Measurements from ENCODE around the gene DDR2. TPM values are rescaled to one million over a fixed set of nuclear protein-coding genes. Genes with fewer than 3 reads are reported as not detected.

Gene DDR2
- total RNA-seq, 2 experiments from 2014 or later = 0.19 TPM; not detected in 1

DNA sequence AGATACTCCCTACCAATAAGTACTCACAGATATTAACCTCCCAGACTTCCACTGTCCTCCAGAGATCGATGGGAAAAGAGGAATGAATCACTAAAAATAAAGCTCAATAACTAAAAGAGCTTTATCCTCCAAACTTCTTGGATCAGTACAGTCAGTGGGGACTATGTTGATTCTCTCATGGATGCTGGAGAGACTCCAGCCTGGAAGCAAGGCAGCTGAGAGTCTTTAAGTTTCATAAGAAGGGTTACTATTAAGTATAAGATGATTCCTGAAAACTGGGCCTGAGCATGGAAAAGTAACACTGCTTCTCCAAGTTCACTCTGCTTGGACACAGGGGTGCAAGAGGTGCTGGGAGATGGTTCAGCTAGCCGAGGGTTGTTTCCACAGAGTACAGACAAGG, 6.2 kb upstream of the DDR2 start:
- no peak overlapping the region for H3K4me2 ChIP-seq (ENCODE audit: low read length)
- no peaks in the 10 kb centered on the region for H3K9me2 ChIP-seq (ENCODE audit: insufficient read depth, low read length)
- POLR2A ChIA-PET = no interaction called here
- no peak overlapping the region for H3K27ac ChIP-seq (ENCODE audit: low read depth, low read length, poor library complexity, severe bottlenecking)
- no TSS peak for BruUV-seq (replicated peaks)
- H3K4me3 ChIP-seq (ENCODE audit: low read depth, low read length, poor library complexity, severe bottlenecking) = no peak overlapping the region
- DNase-seq (ENCODE audit: low spot score) = no peak
- no peaks in the 10 kb centered on the region for H3K79me2 ChIP-seq (ENCODE audit: insufficient read depth, low read depth, low read length)
- H3K9me3 ChIP-seq (ENCODE audit: low read length) = no peaks in the 10 kb centered on the region
- no peaks in the 10 kb centered on the region for H3K36me3 ChIP-seq (ENCODE audit: insufficient read depth, low read length)
- H4K20me1 ChIP-seq (ENCODE audit: insufficient read depth, low read length) = no peaks in the 10 kb centered on the region
- CTCF ChIA-PET (ENCODE audit: unreplicated experiment) = interaction anchor here (0.6 kb wide), 1 partner anchor 222 kb away, joined by 3 read pairs; no protein-coding TSS in a partner anchor
- no peak overlapping the region for H2AFZ ChIP-seq (ENCODE audit: low read length)
- intact Hi-C loops (cut with micrococcal nuclease; ENCODE audit: unreplicated experiment) = no loop called here
- no peaks in the 10 kb centered on the region for H3K4me1 ChIP-seq (ENCODE audit: insufficient read depth, low read length, poor library complexity, severe bottlenecking)
- TF ChIP-seq EZH2phosphoT487 (IDR thresholded peaks at IDR 0.05; ENCODE audit: borderline replicate concordance, low read depth, low read length) = no peak
- TF ChIP-seq, protein P1, sequence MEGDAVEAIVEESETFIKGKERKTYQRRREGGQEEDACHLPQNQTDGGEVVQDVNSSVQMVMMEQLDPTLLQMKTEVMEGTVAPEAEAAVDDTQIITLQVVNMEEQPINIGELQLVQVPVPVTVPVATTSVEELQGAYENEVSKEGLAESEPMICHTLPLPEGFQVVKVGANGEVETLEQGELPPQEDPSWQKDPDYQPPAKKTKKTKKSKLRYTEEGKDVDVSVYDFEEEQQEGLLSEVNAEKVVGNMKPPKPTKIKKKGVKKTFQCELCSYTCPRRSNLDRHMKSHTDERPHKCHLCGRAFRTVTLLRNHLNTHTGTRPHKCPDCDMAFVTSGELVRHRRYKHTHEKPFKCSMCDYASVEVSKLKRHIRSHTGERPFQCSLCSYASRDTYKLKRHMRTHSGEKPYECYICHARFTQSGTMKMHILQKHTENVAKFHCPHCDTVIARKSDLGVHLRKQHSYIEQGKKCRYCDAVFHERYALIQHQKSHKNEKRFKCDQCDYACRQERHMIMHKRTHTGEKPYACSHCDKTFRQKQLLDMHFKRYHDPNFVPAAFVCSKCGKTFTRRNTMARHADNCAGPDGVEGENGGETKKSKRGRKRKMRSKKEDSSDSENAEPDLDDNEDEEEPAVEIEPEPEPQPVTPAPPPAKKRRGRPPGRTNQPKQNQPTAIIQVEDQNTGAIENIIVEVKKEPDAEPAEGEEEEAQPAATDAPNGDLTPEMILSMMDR (conservative IDR thresholded peaks at IDR 0.05; ENCODE audit: low read length) = no peak

- no peak overlapping the region for H3K4me3 ChIP-seq (ENCODE audit: low read depth, low read length, poor library complexity, severe bottlenecking)
- intact Hi-C loops (cut with micrococcal nuclease; ENCODE audit: unreplicated experiment) = no loop called here
- H3K27ac ChIP-seq (ENCODE audit: low read depth, low read length, poor library complexity, severe bottlenecking) = no peak overlapping the region
- no peak overlapping the region for H2AFZ ChIP-seq (ENCODE audit: low read length)
- no peaks in the 10 kb centered on the region for H3K9me2 ChIP-seq (ENCODE audit: insufficient read depth, low read length)
- H3K79me2 ChIP-seq (ENCODE audit: insufficient read depth, low read depth, low read length) = no peaks in the 10 kb centered on the region
- BruUV-seq (replicated peaks) = no TSS peak
- TF ChIP-seq, protein P1 (conservative IDR thresholded peaks at IDR 0.05; ENCODE audit: low read length) = no peak
- no peak for TF ChIP-seq EZH2phosphoT487 (IDR thresholded peaks at IDR 0.05; ENCODE audit: borderline replicate concordance, low read depth, low read length)
- CTCF ChIA-PET (ENCODE audit: unreplicated experiment) = no interaction called here
- H3K4me1 ChIP-seq (ENCODE audit: insufficient read depth, low read length, poor library complexity, severe bottlenecking) = no peaks in the 10 kb centered on the region
- POLR2A ChIA-PET = no interaction called here
- H3K9me3 ChIP-seq (ENCODE audit: low read length) = no peaks in the 10 kb centered on the region
- DNase-seq (ENCODE audit: low spot score) = no peak
- no peaks in the 10 kb centered on the region for H4K20me1 ChIP-seq (ENCODE audit: insufficient read depth, low read length)
- H3K4me2 ChIP-seq (ENCODE audit: low read length) = no peak overlapping the region
- H3K36me3 ChIP-seq (ENCODE audit: insufficient read depth, low read length) = no peaks in the 10 kb centered on the region
These were observed 5.5 kb upstream of the DDR2 start for GRCh38 chr1:162626761-162627160.

DNA sequence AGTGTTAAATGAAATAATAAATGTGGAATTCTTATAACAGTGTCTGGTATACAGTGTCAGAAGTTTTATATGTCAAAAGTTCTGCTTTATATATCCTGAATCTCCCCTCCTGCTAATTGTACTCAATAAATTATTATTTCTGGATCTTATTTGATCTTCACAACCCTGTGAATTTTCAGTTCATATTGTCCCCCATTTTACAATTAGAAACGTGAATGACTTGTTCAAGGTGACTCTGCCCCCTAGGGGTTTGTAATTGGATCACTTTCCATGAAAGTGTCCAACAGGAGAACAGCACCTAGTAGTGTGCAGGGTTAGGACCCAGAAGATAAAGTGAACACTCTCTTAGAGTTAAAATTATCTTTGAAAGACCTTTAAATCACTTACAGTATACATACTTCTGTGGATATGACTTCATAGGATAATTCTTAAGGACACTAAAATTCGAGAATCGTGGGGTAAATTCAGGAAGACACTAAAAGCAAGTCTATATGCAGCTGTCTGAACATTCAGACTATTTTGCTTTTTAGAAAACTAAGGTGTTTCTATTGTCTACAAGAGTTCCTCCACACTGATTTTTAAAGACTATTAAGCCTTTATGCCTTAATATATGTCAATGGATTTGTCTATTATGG, 4.5 kb upstream of the DDR2 start:
- H2AFZ ChIP-seq (ENCODE audit: low read length) = no peak overlapping the region
- H3K9me3 ChIP-seq (ENCODE audit: low read length) = no peaks in the 10 kb centered on the region
- no peaks in the 10 kb centered on the region for H3K79me2 ChIP-seq (ENCODE audit: insufficient read depth, low read depth, low read length)
- H3K4me1 ChIP-seq (ENCODE audit: insufficient read depth, low read length, poor library complexity, severe bottlenecking) = no peaks in the 10 kb centered on the region
- no peaks in the 10 kb centered on the region for H3K9me2 ChIP-seq (ENCODE audit: insufficient read depth, low read length)
- H3K27ac ChIP-seq (ENCODE audit: low read depth, low read length, poor library complexity, severe bottlenecking) = no peak overlapping the region
- TF ChIP-seq, protein P1 (conservative IDR thresholded peaks at IDR 0.05; ENCODE audit: low read length) = peak; percentile 78
- TF ChIP-seq EZH2phosphoT487 (IDR thresholded peaks at IDR 0.05; ENCODE audit: borderline replicate concordance, low read depth, low read length) = no peak
- no peak overlapping the region for H3K4me3 ChIP-seq (ENCODE audit: low read depth, low read length, poor library complexity, severe bottlenecking)
- ChIA-PET CTCF (ENCODE audit: unreplicated experiment) (no interaction called here), POLR2A (no interaction called here)
- intact Hi-C loops (cut with micrococcal nuclease; ENCODE audit: unreplicated experiment) = no loop called here
- BruUV-seq (replicated peaks) = no TSS peak
- no peaks in the 10 kb centered on the region for H3K36me3 ChIP-seq (ENCODE audit: insufficient read depth, low read length)
- H3K4me2 ChIP-seq (ENCODE audit: low read length) = no peak overlapping the region
- DNase-seq (ENCODE audit: low spot score) = peak; percentile 45
- no peaks in the 10 kb centered on the region for H4K20me1 ChIP-seq (ENCODE audit: insufficient read depth, low read length)

Data from OCI-LY7 (cell line).